Hematopoietic multipotent progenitor cell treated with erythropoietin and hydrocortisone succinate and interleukin-3 and kit ligand, for 17 days (in vitro differentiated cells): ENCODE results near the gene SMAD6.

Experiments used
- DNase-seq: peaks from one replicate; pipeline ENCODE4 v3.0.0-alpha.2; 2015; ENCODE audit warnings: low spot score

The SMAD6 gene

DNA sequence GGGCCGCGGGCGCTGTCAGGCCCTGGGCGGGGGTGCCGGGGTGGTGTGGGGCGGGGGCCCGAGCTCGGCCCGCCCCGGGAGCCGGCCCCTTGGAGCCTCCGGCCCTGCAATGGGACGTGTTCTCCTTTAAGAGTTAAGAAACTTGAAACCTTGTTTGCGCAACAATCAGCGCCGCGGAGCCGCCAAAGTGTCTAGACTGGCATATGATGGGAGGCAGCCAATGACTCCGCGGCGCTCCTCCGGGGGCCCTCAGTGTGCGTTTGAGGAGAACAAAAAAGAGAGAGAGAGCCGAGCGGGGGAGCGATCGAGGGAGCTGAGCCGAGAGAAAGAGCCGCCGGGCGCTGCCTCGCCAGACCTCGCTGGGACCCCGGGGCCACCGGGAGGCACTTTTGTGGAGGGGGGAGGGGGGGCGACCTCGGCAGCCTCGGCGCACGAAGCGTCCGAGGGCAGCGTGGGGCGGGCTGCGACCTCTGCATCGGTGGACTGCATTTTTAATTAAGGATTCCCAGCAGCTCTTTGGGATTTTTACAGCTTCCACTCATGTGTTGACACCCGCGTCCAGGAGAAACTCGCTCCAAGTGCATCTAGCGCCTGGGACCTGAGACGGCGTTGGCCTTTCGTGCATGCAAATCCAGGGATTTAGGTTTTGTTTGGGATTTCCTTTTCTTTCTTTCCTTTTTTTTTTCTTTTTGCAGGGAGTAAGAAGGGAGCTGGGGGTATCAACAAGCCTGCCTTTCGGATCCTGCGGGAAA lies at the start of gene SMAD6:
SMAD6 (plus strand) TSS at position 202 of the 752 bp plus-strand sequence. CDS start 1,023 bp downstream, outside the sequence.
- peak; percentile 15 for DNase-seq

DNA sequence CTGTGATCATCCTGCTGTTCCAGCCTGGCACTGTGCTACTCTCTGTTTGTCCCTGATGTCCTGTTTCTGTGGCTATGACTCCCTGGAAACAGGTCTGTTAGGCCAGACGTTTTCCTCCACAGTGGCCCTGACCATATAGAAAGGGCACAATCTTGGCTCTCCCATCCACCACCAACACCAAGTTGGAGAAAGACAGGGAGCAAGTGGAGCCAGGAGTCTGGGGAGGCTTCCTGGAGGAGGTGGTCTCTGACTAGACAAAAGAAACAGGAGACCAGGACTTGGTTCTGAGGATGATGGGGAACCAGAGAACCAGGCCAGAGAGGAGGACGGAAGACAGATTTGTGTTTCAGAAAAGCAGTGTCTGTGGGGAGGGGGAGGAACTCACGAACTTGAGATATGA lies 49.2 kb upstream of the SMAD6 start:
- no peak for DNase-seq

DNA sequence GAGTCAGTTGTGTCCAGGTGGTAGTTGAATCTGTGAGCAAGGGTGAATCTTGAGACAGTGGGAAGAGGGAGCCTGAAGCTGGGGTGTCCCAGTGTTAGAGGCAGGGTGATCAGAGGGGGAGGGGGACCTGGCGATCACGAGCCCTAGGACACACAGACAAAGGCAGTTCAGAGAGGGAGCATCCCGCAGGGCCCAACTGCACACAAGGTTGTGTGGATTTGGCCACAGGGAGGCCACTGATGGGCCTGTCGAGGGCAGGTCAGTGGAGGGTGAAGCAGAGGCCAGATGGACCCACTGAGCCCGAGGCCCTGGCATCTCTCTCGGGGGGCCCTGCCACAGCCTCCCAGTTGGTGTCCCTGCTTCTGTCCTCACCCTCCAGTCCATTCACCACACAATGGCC lies 48.6 kb upstream of the SMAD6 start:
- DNase-seq: no peak

DNA sequence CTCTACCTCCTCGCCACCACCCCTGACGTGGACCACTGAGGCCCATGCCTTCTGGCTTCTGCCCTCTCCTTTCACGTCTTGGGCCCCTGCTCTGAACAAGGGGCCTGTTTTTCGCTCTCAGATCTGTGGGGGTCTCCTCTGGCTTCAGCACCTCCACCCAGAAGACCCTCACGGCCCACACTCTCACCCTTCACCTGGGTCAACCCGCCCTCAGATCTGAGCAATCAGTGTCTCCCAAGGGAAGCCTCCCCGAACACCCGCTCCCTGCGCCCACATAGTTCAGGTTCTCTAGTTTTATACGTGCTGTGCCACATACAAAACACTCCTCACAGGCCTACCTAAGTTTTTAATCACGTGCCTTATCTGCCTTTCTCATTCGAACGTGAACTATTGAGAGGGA lies 48.2 kb upstream of the SMAD6 start:
- DNase-seq: no peak

DNA sequence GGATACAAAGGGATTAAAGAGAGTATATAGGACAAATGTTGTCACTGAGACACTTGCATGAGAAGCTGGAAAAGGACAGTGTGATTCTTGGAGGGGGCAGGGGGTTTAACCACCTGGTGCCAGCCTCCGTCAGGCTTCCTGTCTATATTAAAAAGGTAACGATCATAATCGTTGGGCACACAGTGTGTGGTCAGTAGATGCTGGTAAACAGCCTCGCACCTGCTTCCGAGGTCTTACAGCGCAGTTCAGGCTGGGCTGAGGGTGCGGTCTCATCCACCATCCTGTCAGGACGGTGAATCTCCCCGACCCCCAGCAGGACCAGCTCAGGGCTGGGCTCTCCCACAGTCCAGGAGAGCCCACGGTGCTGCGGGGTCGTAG lies 47.7 kb upstream of the SMAD6 start:
- DNase-seq: no peak

DNA sequence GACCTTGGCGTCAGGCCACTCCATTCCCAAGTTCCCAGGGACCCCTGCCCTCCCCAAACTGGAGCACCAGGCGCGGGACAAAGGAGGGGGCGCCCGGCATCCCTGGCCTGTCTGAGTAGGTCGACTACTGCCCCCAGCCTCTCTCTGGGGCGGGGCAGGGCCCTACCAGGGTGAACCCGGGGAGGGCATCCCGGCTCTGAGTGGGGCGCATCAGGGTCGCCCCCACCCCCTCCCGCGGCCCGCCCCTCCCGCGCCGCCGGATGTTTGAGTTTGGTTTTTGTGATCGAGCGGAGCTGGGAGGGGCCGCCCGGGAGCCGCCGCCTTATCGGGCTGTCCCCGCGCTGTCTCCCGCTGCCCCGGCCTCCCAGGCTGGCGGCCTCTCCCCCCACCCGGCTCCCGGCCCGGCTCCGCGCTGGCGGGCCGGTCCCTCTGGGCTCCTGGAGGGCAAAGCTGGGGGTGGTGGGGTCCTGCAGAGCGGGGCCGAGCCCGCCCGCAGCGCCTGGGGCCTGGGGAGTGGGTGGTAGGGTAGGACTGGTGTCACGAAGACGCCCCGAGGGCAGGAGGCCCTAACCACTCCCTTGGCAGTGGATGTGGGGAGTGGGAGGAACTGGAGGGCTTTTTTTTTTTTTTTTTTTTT lies 47.2 kb upstream of the SMAD6 start:
- no peak for DNase-seq

DNA sequence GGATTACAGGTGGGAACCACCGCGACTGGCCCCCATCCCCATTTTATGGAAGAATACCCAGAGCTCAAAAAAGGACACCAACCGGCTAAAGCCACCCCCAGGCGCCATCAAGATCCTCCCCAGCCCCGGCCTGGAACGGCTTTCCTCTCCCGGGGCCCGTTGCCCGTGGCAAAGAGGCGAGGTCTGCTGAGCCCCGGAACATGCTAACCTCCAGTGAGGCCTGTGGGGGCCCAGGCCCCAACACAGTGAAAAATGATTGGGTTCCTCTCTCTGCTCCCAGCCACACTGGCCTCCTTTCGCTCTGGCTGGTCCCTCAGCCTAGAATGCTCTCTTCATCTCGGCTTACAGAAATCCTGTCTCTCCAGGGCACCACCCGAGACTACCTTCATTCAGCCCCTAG lies 46.5 kb upstream of the SMAD6 start:
- DNase-seq: no peak

DNA sequence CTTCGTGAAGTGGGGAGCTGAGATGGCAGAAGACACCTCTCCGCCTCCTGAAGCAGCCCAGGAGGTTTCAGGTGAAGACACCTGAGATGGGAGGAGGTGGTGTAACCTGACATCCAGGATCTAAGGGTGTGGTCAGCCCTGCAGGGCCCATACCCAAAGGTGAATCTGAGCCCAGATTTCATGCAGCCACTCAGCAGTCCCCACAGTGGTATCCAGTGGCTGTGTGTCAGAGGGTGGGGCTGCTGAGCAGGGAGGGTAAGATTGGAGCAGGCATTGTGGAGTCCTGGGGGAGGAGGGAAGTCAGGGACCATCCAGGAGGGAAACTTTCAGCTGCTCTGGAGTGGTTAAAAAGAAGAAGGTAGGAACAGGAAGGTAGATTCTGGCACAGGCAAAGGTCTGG lies 46.0 kb upstream of the SMAD6 start:
- DNase-seq: no peak

DNA sequence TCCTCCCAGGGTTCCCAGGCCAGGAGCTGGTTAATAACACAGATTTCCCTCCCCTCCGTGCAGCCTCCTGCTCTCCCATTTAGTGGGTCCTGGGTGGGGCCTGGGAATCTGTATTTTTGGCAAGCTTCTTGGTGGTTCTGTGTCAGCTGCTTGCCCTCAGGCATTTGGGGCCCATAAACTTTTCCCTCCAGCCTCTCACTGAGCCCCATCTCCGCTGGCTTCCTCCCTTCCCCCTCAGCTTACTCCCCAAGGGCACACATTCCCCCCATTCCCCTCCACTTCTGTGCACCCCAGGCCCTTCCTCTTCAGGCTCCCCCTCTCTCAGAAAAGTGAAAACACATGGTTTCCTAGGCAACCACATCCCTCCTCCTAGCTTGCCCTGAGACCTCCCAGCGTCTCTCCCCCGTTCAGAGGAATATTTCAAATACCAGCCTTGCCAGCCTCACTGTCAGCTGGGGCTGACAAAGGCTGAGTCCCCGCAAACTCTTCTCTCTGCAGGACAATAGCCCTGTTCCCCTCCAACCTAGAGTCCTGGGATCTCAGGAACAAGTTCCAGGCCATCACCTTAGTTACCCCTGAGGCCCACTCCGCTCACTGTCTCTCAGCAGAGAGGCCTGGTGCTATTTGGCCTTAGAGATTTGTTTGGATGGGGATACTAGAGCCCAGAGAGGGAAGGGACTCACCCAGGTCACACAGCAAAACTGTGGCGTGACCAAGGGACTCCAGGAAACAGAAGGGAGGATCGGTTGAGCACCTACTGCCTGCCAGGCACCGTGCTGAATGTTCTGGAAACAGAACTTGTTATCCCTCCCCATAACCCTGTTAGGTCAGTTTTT lies 44.6 kb upstream of the SMAD6 start:
- DNase-seq: no peak

DNA sequence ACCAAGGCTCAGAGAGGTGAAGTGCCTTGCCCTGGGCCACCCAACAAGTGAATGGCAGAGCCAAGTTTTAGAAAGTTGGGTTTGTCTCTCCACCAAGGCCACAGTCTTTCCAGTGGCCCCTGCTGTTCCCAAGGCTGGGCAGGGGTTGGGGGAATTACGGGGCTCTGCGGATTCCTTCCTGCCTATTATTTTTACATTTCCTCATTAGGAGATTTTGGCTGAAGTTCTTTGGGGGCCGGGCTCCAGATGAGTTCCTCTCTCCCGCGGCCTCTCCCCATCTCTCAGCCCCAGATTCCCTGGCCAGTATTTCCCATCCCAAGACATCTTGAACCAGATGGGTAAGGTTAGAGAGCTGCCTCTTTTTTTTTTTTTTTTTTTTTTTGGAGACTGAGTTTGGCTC lies 44.0 kb upstream of the SMAD6 start:
- DNase-seq: no peak

DNA sequence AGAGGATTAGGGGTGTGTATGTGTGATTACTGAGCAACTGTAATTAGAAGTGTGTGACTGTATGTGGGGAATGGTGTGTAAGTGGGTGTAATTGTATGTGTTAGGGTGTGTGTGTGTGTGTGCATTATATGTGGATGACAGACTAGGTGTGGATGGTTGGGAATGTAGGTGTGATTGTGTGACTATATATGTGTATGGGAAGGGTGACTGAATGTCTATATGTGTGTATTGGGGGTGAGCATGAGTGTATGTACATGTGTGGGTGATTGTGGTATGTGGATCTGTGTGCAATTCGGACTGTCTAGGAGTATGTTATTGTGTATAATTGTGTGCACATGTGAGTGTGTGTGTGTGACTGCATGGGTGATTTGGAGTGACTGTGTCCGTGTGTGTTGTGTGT lies 43.2 kb upstream of the SMAD6 start:
- DNase-seq: no peak

DNA sequence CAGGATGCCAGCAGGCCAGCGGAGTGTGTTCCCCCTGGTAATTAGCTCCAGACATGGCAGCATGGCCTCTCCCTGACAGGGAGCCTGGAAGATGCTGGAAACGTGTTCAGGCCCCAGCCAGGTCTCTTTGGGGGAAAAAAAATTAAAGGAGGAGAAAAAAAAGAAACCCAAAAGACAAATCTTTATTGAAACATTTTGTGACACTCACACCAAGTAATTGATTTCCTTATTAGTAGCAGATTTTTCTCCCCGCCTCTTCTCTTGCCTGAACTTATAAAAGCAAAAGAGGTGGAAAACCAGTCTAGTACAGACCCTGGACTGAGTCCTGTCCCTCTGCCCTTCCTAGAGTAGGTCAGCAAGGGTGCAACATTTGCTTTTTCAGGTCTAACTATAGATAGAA lies 42.7 kb upstream of the SMAD6 start:
- no peak for DNase-seq

DNA sequence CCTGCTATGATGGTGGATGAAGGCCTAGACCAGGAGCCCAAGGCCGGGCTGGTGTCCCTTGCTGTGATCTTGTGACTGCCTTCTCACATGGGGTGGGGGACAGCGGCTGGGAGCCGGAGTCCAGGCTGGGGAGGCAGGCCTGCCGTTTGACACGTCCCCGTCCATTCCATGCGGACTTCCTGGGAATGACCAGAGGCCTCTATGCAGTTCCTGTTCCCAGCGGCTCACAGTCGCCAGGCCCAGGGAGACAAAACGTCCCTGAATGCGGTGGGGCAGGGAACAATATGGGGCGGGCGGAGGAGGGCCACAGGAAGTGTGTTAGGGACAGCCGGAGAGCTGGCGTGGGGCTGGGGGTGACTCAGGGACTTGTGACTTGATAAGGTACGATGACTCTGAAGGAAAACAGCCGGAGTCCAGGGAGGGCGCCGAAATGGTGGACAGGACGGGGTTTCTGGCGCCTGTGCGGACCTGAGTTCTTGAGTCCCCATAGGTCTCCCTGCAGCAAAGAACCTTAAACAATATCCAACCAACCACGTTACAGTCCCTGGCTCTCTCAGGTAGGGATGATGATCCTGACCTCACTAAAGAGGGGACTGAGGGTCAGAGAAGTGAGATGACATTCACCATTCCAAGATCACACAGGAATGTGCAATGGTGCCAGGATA lies 40.5 kb upstream of the SMAD6 start:
- no peak for DNase-seq

DNA sequence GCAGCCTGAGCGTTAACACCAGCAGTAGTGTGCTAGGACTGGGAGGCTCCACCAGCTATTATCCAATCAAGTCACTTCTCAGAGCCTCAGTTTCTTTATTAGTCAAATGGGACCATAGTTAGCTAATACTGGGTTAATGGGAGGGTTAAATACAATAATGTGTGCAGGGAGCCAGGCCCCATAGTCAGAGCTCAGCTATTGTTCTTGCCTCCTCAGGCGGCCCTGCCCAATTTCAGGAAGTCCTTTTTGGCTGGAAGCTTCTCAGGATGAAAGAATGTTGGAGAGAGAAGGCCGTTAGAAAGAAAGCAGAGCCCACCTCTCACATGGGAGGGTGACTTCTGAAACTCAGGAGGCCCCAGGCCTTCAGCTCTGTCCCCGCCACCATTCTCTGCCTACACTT lies 39.5 kb upstream of the SMAD6 start:
- no peak for DNase-seq

DNA sequence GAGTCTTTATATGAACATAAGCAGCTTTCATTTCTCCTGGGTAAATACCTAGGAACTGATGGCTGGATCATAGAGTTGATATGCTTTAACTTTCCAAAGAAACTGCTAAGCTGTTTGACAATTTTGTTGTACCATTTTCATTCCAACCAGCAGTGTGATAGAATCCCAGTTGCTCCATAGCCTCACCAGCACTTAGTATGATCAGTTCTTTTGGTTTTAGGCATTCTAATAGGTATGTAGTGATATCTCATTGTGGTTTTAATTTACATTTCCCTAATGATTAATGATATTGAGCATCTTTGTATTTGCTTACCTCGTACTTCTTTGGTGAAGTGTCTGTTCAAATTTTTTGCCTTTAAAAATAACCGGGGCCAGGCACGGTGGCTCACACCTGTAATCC lies 38.4 kb upstream of the SMAD6 start:
- no peak for DNase-seq

DNA sequence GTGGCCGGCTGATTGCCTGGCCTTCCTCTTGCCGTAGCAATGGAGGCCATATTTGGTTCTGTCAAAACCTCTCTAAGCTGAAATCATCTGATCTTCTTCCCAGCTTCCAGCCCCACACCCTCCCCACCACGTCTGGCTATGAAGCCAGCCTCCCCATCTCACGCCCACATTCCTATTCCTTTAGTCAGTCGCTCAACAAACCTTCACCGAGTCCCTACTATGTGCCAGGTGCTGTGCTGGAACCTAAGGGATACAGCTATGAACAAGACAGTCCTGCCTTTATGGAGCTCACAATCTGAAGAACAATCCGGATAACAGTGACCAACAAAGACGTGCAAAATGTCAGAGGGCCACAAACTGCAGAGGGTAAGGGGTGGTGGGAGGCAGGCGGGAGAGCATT lies 31.9 kb upstream of the SMAD6 start:
- DNase-seq: no peak

DNA sequence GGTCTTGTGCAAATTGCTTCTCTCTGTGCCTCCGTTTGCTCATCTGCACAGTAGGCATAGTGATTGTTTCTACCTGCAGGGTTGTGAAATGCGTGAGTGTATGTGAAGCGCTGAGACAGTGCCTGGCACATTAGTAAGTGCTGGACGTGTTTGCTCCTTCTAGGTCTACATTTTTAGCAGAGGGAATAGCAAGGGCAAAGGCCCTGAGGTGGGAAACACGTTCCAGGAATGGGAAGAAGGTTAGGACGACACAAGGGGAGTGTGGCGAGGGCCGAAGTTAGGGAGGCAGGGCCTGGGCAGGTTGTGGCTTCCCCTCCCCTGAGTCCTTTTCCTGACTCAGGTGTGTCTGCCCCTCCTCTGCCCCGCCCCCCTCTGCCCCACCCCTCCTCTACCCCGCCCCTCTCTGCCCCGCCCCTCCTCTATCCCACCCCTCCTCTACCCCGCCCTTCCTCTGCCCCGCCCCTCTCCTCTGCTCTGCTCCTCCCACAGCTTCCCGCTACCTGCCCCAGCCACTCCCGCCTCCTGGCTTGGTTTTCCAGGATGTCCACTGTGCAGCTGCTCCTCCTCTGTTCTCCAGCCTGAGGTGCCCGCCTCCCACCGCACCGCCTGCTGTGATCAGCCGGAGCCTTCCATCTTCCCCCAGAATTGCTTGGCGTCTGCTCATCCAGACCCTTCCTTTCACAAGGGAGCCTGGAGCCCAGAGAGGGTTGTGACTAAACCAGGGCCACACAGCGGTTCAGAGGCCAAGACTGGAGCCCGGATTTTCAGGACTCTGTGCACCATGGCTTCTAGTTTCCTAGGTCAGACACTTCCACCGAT lies 31.1 kb upstream of the SMAD6 start:
- DNase-seq: no peak

DNA sequence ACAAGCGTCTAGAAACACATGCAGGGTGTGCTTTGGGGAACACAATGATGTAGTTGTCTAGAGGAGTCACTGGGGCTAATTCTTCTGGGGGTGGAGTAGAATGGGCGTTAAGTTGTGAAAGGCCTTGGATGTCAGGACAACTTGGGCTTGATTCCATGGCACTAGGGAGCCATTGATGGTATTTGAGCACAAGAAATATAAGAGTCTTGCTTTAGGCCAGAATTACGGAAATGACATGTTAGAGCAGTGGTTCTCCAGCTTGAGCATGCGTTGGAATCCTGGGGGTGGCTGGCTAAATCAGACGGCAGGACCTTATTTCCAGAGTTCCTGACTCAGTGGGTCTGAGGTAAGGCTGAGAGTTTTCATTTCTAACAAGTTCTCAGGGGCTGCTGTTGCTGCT lies 29.2 kb upstream of the SMAD6 start:
- DNase-seq: no peak

DNA sequence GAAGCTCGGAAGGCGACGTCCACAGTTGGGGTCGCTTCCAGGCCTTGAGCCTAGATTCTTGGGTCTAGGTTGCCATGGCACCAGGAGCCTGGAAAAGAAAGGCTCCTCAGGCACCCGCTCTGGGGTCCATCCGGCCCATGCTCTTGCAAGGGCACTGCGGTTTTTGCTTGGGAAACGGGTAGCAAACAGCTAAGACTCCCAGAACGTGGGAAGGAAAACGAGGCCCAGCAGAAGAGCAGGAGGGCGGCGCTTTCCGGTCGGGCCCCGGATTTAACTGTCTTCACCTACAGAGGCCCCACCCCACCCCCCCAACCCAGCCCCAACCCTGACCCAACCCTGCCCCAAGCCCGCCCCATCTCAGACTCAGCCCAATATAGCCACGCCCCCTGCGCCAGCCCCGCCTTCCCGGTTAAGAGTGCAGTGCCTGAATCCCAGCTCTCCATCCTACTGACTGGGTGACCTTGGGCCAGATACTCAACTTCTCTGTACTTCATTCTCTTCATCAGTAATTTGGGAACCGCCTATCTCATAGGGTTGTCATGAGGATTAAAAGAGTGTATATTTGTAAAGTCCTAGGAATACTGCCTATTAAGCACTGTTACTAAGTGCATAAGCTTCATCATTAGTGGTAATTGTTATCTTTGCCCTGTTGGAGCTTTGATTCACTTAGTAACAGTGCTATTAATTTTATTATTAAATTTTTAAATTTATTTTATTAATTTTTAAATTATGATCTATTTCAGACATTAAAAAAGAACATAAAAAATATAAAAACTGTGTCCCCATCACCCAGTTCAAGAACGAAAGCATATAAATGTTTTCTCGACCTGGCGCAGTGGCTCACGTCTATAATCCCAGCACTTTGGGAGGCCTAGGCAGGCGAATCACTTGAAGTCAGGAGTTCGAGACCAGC lies 28.4 kb upstream of the SMAD6 start:
- DNase-seq: peak; percentile 68

DNA sequence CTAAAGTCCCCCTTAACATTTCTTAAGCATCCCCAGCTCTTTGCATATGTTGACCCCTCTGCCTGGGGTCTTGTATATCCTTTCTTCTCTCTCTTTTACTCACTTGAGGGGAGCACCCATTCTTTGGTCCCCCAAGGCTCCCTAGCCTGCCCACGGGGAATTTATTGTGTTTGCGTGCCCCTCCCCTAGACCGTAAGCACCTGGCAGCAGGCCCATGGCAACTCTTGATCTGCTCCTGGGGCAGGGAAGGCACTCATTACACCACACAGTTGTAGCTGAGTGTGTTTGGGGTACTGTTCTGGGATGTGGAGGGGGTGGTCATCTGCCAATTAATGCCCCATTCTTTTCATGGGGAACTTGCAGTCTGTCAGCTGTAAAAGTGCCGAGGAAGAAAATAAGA lies 27.3 kb upstream of the SMAD6 start:
- DNase-seq: no peak

DNA sequence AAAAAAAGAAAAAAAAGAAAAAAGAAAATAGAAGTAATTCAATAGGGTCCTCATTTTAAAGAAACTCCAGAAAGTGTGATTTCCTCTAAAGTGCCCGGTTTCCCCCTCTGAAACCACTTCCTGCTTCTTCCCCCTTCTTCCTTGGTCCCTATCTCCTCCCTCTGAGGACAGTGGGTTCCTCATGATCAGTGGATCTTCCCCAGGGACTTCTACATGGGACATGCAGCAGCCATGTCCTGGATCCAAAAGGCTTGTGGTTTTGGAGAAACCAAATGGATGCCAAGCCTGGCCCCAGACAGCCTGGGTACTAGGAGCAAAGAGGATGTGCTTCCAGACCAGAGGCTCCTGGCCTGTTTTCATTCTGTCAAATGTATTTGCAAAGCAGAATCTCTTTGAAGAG lies 26.6 kb upstream of the SMAD6 start:
- DNase-seq: no peak
